Tibial nerve (tissue), 4 donors: ENCODE measurements around the gene FAM193A. TPM values are rescaled to one million over a fixed set of nuclear protein-coding genes. Genes with fewer than 3 reads are reported as not detected.

Experiments
- DNase-seq, 2 donors: peaks; one replicate each; pipeline ENCODE4 v3.0.0-alpha.2; 2019; ENCODE audit warnings: low spot score in 2 of 2
- H3K27ac ChIP-seq, 4 donors: fragments of 200-600 bp; sonication (generic) in 3 of 4; one replicate each; pipeline ENCODE4 v1.5.1; 2017 to 2019; ENCODE audit warnings: mild to moderate bottlenecking in 1 of 4
- H3K27me3 ChIP-seq, 2 donors: fragments of 200-600 bp; sonication (generic) in 1 of 2; one replicate each; pipeline versions ENCODE4 v1.5.1 to v1.6.0; 2017 to 2019
- H3K36me3 ChIP-seq, 3 donors: fragments of 200-600 bp; sonication (generic); one replicate each; pipeline ENCODE4 v1.5.1; 2018 to 2019
- H3K4me1 ChIP-seq, 4 donors: fragments of 200-600 bp; sonication (generic) in 3 of 4; one replicate each; pipeline ENCODE4 v1.5.1; 2017 to 2019
- H3K4me3 ChIP-seq, 4 donors: fragments of 200-600 bp; sonication (generic) in 3 of 4; one replicate each; pipeline ENCODE4 v1.5.1; 2017 to 2019; ENCODE audit warnings: mild to moderate bottlenecking in 1 of 4, moderate library complexity in 1 of 4
- H3K9me3 ChIP-seq, 4 donors: fragments of 200-600 bp; sonication (generic) in 3 of 4; one replicate each; pipeline ENCODE4 v1.5.1; 2017 to 2019
- EP300 ChIP-seq, 2 donors: sonication (generic); formaldehyde crosslinking; IDR thresholded peaks; one replicate each; pipeline ENCODE4 v1.6.1; 2017; ENCODE audit warnings: antibody characterized with exemption in 2 of 2, mild to moderate bottlenecking in 1 of 2
- POLR2A ChIP-seq, 2 donors: fragments of 450-650 bp; IDR thresholded peaks; one replicate each; pipeline ENCODE4 v1.6.1; 2017; ENCODE audit warnings: antibody characterized with exemption in 2 of 2, mild to moderate bottlenecking in 2 of 2, moderate library complexity in 2 of 2
- WGBS, 2 donors: methylation state at CpG; one replicate each; pipeline ENCODE4 v1.1.5; 2018; 5-methylcytosine and 5-hydroxymethylcytosine counted together
- total RNA-seq, 4 donors: library from RNA; depleted of rRNA; stranded (reverse); fragments of >200 nt; gene quantifications; one replicate each; pipeline ENCODE4 v1.1.0, GENCODE V29; 2016
- TF ChIP-seq, protein P1 (sequence below), 5 experiments: fragments of 200-600 bp in 3 of 5; fragments of 450-650 bp in 2 of 5; sonication (generic) in 3 of 5; IDR thresholded peaks; one replicate each; pipeline ENCODE4 v1.5.1; 2016 to 2019; ENCODE audit warnings: antibody characterized with exemption in 5 of 5, mild to moderate bottlenecking in 3 of 5, moderate library complexity in 2 of 5

Gene FAM193A
- total RNA-seq, 4 donors from 2014 or later = 28.6 to 54.6 (median 36.0) TPM

GRCh38 chr4:2570036-2570435 lies 33.6 kb downstream of the FAM193A start:
- TF ChIP-seq POLR2A (IDR thresholded peaks at IDR 0.05) = no peak
- TF ChIP-seq, protein P1, sequence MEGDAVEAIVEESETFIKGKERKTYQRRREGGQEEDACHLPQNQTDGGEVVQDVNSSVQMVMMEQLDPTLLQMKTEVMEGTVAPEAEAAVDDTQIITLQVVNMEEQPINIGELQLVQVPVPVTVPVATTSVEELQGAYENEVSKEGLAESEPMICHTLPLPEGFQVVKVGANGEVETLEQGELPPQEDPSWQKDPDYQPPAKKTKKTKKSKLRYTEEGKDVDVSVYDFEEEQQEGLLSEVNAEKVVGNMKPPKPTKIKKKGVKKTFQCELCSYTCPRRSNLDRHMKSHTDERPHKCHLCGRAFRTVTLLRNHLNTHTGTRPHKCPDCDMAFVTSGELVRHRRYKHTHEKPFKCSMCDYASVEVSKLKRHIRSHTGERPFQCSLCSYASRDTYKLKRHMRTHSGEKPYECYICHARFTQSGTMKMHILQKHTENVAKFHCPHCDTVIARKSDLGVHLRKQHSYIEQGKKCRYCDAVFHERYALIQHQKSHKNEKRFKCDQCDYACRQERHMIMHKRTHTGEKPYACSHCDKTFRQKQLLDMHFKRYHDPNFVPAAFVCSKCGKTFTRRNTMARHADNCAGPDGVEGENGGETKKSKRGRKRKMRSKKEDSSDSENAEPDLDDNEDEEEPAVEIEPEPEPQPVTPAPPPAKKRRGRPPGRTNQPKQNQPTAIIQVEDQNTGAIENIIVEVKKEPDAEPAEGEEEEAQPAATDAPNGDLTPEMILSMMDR (IDR thresholded peaks at IDR 0.05) = no peak
- no peak for TF ChIP-seq EP300 (IDR thresholded peaks at IDR 0.05)
- Histone ChIP-seq H3K9me3 (no peaks in the 10 kb centered on the region), H3K4me3 (no peak overlapping the region), H3K27ac (peak overlapping the region in 1 of 4 donors; percentile 6), H3K36me3 (no peaks in the 10 kb centered on the region), H3K27me3 (no peaks in the 10 kb centered on the region), H3K4me1 (peaks cover 0 to 60% (median 27%) of the 10 kb centered on the region in 4 donors)
- DNase-seq = no peak
- WGBS, 2 donors = 94 to 96% methylated on average over 4 of the region's 4 CpGs

DNA sequence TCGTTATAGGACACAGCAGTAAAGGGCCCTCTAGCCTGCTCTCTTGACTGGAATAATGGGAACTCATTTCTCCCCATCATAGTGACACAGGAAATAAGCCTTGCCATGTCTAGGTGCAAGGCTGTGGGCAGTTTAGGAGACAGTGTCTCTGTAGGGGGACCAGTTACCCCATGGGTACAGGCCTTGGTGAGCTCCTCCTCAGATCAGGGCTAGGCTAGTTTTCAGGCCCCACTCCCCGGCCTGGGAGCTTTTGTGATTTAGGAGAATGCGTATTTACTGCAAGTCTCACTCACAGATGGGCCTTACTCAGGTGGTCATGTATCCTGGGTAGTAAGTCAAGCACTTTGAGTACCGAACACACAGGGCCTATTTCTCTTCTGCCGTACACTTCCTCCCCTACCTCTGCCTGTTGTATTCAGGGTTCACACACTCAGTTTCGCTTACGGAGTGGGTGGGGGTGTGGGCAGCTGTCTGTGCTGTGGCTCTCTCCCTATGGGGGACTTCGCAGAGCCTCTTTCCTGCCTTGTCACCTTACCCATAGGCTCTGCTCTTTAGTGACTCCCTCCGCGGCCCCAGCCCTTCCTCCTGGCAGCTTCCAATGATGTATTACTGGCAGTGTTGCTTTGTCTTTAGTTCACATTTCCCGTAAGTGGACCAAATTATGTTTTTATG lies 34.2 kb downstream of the FAM193A start:
- 54 to 57% methylated on average over 10 to 11 of the region's 11 CpGs for WGBS, 2 donors
- Histone ChIP-seq H3K36me3 (peaks cover 0 to 3% (median 0%) of the 10 kb centered on the region in 3 donors), H3K4me3 (no peak overlapping the region), H3K27me3 (no peaks in the 10 kb centered on the region), H3K27ac (peak overlapping the region in 1 of 4 donors; percentile 21), H3K4me1 (peaks cover 0 to 63% (median 27%) of the 10 kb centered on the region in 4 donors), H3K9me3 (no peaks in the 10 kb centered on the region)
- TF ChIP-seq, protein P1 (IDR thresholded peaks at IDR 0.05) = no peak
- TF ChIP-seq EP300 (IDR thresholded peaks at IDR 0.05) = peak in 1 of 2 donors; percentile 13
- no peak for DNase-seq

- TF ChIP-seq EP300 (IDR thresholded peaks at IDR 0.05) = no peak
- TF ChIP-seq, protein P1 (IDR thresholded peaks at IDR 0.05) = no peak
- TF ChIP-seq POLR2A (IDR thresholded peaks at IDR 0.05) = no peak
- no peaks in the 10 kb centered on the region for H3K27me3 ChIP-seq
- H3K4me3 ChIP-seq = no peak overlapping the region
- no peaks in the 10 kb centered on the region for H3K9me3 ChIP-seq
- H3K36me3 ChIP-seq = peaks cover 0 to 10% (median 0%) of the 10 kb centered on the region in 3 donors
- WGBS, 2 donors = 89 to 91% methylated on average over 12 of the region's 12 CpGs
- H3K27ac ChIP-seq = no peak overlapping the region
- H3K4me1 ChIP-seq = peaks cover 0 to 63% (median 27%) of the 10 kb centered on the region in 4 donors
- no peak for DNase-seq
Measured at GRCh38 chr4:2572076-2572475, 35.6 kb downstream of the FAM193A start.

DNA sequence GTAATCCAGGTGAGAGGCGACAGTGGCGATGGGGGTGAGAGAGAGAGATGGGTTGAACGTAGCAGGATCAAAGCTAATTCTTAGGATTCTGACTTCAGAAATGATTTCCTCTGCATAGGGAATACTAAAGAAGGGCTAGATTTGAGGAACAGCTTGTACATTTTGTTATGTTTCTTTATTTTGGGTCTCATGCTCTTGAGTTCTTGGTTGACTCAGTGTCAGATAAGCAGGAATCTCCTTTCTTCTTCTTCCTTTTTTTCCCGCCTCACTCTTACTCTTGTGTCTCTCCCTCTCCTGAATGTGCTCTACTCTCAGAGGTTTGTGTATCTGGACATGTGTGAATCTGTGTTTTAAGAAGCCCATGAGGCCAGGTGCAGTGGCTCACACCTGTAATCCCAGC lies 36.4 kb downstream of the FAM193A start:
- peaks cover 0 to 57% (median 27%) of the 10 kb centered on the region in 4 donors for H3K4me1 ChIP-seq

DNA sequence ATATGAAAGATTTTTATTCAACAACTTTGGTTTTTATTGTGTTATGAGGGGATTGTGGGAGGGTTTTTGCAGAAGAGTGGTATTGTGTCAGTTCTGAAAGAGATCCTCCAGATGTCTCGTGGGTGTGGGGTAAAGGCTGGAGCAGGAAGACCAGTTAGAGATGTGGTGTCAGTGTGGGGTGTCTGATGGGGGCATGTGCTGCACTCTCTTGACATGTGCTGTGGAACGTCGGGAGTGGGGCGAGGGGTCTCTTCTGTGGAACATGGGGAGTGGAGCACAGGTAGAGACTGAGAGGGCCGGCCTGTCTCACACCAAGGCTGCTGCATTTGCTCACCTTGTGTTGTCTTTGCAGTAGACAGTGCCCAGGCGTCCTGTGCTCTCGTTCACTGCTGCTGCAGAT lies 37.6 kb downstream of the FAM193A start:
- Histone ChIP-seq H3K9me3 (no peaks in the 10 kb centered on the region), H3K27ac (no peak overlapping the region), H3K27me3 (no peaks in the 10 kb centered on the region), H3K36me3 (peaks cover 0 to 10% (median 0%) of the 10 kb centered on the region in 3 donors), H3K4me1 (peaks cover 0 to 56% (median 27%) of the 10 kb centered on the region in 4 donors), H3K4me3 (no peak overlapping the region)
- no peak for DNase-seq
- 67 to 73% methylated on average over 7 of the region's 7 CpGs for WGBS, 2 donors
- TF ChIP-seq POLR2A (IDR thresholded peaks at IDR 0.05) = no peak
- TF ChIP-seq EP300 (IDR thresholded peaks at IDR 0.05) = no peak
- TF ChIP-seq, protein P1 (IDR thresholded peaks at IDR 0.05) = no peak

More for the DNA sequence above, 36.4 kb downstream of the FAM193A start:
- WGBS, 2 donors = 92 to 95% methylated on average over 4 of the region's 4 CpGs
- no peaks in the 10 kb centered on the region for H3K27me3 ChIP-seq
- TF ChIP-seq EP300 (IDR thresholded peaks at IDR 0.05) (no peak), POLR2A (IDR thresholded peaks at IDR 0.05) (no peak)
- TF ChIP-seq, protein P1 (IDR thresholded peaks at IDR 0.05) = no peak
- no peak for DNase-seq
- H3K4me3 ChIP-seq = no peak overlapping the region
- H3K9me3 ChIP-seq = no peaks in the 10 kb centered on the region
- H3K27ac ChIP-seq = no peak overlapping the region
- H3K36me3 ChIP-seq = peaks cover 0 to 10% (median 0%) of the 10 kb centered on the region in 3 donors
